Endodermal cell (in vitro differentiated cells): ENCODE measurements around the gene TRHDE. TPM values are rescaled to one million over a fixed set of nuclear protein-coding genes. Genes with fewer than 3 reads are reported as not detected.

ENCODE experiments used
- DNase-seq: peaks from one replicate; pipeline ENCODE4 v3.0.0-alpha.2; 2017
- H3K27ac ChIP-seq: 2 replicates; pipeline ENCODE4 v1.5.1; 2013; ENCODE audit warnings: mild to moderate bottlenecking, low read depth, low read length, moderate library complexity
- H3K27me3 ChIP-seq: 2 replicates; pipeline ENCODE4 v1.6.1; 2013; ENCODE audit warnings: mild to moderate bottlenecking, low read length, moderate library complexity; ENCODE audit not compliant: insufficient read depth, control insufficient read depth, poor library complexity, severe bottlenecking
- H3K36me3 ChIP-seq: 2 replicates; pipeline ENCODE4 v1.7.0; 2013; ENCODE audit warnings: mild to moderate bottlenecking, low read length, moderate library complexity; ENCODE audit not compliant: control insufficient read depth, insufficient read depth
- H3K4me1 ChIP-seq: one replicate; pipeline ENCODE4 v1.7.0; 2013; ENCODE audit warnings: low read length; ENCODE audit not compliant: control insufficient read depth, insufficient read depth
- H3K4me3 ChIP-seq: 2 replicates; pipeline ENCODE4 v1.5.1; 2013; ENCODE audit warnings: mild to moderate bottlenecking, low read length, moderate library complexity
- H3K9ac ChIP-seq: 2 replicates; pipeline ENCODE4 v1.6.1; 2013; ENCODE audit warnings: mild to moderate bottlenecking, low read length, moderate library complexity; ENCODE audit not compliant: poor library complexity, severe bottlenecking; ENCODE audit errors: extremely low read depth
- H3K9me3 ChIP-seq: 2 replicates; pipeline ENCODE4 v1.6.1; 2013; ENCODE audit warnings: mild to moderate bottlenecking, low read length, moderate library complexity; ENCODE audit not compliant: control insufficient read depth
- H3K27ac Mint-ChIP-seq: 2 replicates; pipeline ENCODE4 v1.8.0; 2020; ENCODE audit warnings: mixed read lengths
- H3K27me3 Mint-ChIP-seq: 2 replicates; pipeline ENCODE4 v1.8.0; 2021; ENCODE audit warnings: mild to moderate bottlenecking, mixed read lengths; ENCODE audit not compliant: insufficient read depth
- H3K36me3 Mint-ChIP-seq: 2 replicates; pipeline ENCODE4 v1.8.0; 2020; ENCODE audit warnings: low read depth, mixed read lengths
- H3K4me1 Mint-ChIP-seq: 2 replicates; pipeline ENCODE4 v1.8.0; 2020; ENCODE audit warnings: mixed read lengths
- H3K4me3 Mint-ChIP-seq: 2 replicates; pipeline ENCODE4 v1.8.0; 2020; ENCODE audit warnings: mild to moderate bottlenecking, moderate library complexity, mixed read lengths
- H3K9me3 Mint-ChIP-seq: 2 replicates; pipeline ENCODE4 v1.8.0; 2020; ENCODE audit warnings: mild to moderate bottlenecking, mixed read lengths
- WGBS, 2 experiments: methylation state at CpG; one replicate each; pipeline versions ENCODE4 v1.1.5 to v1.1.7; 2013; ENCODE audit warnings: missing lambda C conversion rate in 2 of 2, mixed read lengths in 1 of 2; ENCODE audit not compliant: insufficient coverage in 1 of 2, insufficient read length in 1 of 2; 5-methylcytosine and 5-hydroxymethylcytosine counted together
- total RNA-seq, 2 donors: library from RNA; stranded (reverse); fragmentation: NEBNext Ultra II Directional in 1 of 2; extraction: Animal tissue kit (Norgen Biotek cat#: 25700) in 1 of 2; gene quantifications; 2 replicates in 1 of 2; 3 replicates in 1 of 2; pipeline ENCODE4 v1.2.1, GENCODE V29; 2021
- TF ChIP-seq, protein P1 (sequence below): fragments of 200-600 bp; sonication (generic); conservative IDR thresholded peaks from 2 replicates; pipeline ENCODE4 v1.5.0; 2021; ENCODE audit warnings: antibody characterized with exemption, mild to moderate bottlenecking

Gene TRHDE
- total RNA-seq, 2 donors from 2014 or later: 0.20 to 1.2 TPM

DNA sequence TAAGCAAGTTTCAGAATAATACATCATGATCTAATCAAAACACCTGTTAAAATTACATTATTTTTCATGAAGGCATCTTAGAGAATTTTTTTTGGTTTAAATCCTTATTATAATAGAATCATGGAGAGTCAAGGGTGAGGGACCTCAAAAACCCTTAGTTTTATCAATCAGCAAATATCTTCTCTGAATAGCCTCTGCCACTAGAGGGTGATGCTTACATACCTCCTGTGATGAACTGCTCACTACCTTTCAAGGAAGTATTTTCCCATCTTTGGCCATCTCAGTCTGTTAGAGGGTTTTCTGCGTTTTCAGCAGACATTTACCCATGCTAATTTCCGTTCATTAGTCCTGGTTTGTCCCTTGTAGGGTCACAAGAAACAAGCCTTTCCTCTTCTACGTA is 200.2 kb downstream of the TRHDE start:
- Mint-ChIP-seq H3K27ac (no peak overlapping the region), H3K36me3 (no peaks in the 10 kb centered on the region)

DNA sequence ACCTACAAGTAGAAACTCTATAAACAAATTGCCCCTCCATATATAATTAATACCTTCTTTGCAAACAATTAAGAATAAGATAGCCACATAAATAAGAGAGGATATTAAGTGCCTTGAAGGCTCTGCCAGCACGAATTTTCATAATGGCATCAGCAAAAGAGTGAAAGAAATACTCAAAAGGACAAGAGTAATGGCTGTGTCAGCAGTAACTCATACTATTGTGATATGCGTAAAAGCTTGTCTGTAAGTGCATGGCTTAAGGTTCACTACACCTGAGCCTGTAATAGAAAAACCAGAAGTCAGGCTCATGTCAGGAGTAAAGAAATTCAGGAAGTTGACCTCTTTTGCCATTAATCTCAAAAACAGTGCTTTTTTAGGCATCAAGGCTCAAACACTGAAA is 204.1 kb downstream of the TRHDE start:
- Histone ChIP-seq H3K9me3 (no peaks in the 10 kb centered on the region), H3K27ac (no peak overlapping the region), H3K36me3 (no peaks in the 10 kb centered on the region), H3K27me3 (no peaks in the 10 kb centered on the region), H3K9ac (no peak overlapping the region), H3K4me1 (no peaks in the 10 kb centered on the region), H3K4me3 (no peak overlapping the region)
- no peaks in the 10 kb centered on the region for H3K27me3 Mint-ChIP-seq
- H3K4me1 Mint-ChIP-seq: peaks cover 5% of the 10 kb centered on the region
- no peaks in the 10 kb centered on the region for H3K9me3 Mint-ChIP-seq
- DNase-seq: no peak
- H3K36me3 Mint-ChIP-seq: no peaks in the 10 kb centered on the region
- TF ChIP-seq, protein P1, sequence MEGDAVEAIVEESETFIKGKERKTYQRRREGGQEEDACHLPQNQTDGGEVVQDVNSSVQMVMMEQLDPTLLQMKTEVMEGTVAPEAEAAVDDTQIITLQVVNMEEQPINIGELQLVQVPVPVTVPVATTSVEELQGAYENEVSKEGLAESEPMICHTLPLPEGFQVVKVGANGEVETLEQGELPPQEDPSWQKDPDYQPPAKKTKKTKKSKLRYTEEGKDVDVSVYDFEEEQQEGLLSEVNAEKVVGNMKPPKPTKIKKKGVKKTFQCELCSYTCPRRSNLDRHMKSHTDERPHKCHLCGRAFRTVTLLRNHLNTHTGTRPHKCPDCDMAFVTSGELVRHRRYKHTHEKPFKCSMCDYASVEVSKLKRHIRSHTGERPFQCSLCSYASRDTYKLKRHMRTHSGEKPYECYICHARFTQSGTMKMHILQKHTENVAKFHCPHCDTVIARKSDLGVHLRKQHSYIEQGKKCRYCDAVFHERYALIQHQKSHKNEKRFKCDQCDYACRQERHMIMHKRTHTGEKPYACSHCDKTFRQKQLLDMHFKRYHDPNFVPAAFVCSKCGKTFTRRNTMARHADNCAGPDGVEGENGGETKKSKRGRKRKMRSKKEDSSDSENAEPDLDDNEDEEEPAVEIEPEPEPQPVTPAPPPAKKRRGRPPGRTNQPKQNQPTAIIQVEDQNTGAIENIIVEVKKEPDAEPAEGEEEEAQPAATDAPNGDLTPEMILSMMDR: no peak
- 89 to 100% methylated on average over 2 of the region's 2 CpGs for WGBS, 2 experiments
- no peak overlapping the region for H3K4me3 Mint-ChIP-seq
- no peak overlapping the region for H3K27ac Mint-ChIP-seq

More for the DNA sequence above, 200.2 kb downstream of the TRHDE start:
- H3K27ac ChIP-seq: no peak overlapping the region
- H3K27me3 Mint-ChIP-seq: no peaks in the 10 kb centered on the region
- no peaks in the 10 kb centered on the region for H3K9me3 Mint-ChIP-seq
- no peak overlapping the region for H3K4me3 ChIP-seq
- no peaks in the 10 kb centered on the region for H3K9me3 ChIP-seq
- 84 to 92% methylated on average over 3 of the region's 3 CpGs for WGBS, 2 experiments
- no peaks in the 10 kb centered on the region for H3K36me3 ChIP-seq
- no peaks in the 10 kb centered on the region for H3K27me3 ChIP-seq
- H3K4me3 Mint-ChIP-seq: no peak overlapping the region
- DNase-seq: no peak
- H3K4me1 ChIP-seq: no peaks in the 10 kb centered on the region
- H3K4me1 Mint-ChIP-seq: peaks cover 5% of the 10 kb centered on the region
- no peak overlapping the region for H3K9ac ChIP-seq
- TF ChIP-seq, protein P1: no peak

DNA sequence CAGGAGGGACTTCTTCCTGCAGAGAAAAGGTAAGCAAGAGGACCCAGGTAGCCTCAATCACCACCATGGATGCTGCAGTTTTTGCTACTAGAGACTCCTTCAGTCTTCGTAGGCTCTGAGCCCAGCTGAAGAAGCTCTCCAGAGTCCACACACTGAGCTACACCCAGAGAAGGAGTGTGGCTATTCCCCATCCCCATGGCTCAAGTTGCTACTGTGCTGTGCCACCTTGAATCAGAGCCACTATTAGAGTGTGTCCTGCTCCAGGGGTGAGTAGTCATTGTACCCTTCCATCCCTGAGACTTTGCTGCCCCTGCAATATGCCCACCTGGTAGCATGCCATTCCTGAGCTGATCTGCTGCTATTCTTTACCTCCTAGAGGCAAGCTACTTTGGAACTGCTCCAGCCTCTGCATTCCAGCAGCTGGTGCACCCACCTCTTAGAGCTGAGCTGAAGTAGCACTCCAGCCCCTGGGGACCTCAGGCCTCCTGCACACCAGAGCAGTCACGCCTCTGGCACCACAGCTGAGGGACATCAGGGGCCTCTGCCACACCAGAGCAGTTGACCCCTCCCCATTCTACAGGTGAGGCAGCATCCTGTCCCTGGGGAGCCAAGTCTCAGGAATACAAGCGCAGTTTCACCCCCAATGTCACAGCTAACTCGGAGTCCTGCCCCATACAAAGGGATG is 213.0 kb downstream of the TRHDE start:
- Mint-ChIP-seq H3K27me3 (no peaks in the 10 kb centered on the region), H3K4me3 (no peak overlapping the region), H3K9me3 (peaks cover 8% of the 10 kb centered on the region), H3K4me1 (no peaks in the 10 kb centered on the region), H3K27ac (no peak overlapping the region), H3K36me3 (no peaks in the 10 kb centered on the region)
- TF ChIP-seq, protein P1: no peak
- 90 to 100% methylated on average over 1 to 4 of the region's 4 CpGs for WGBS, 2 experiments
- H3K9ac ChIP-seq: no peak overlapping the region
- H3K27me3 ChIP-seq: no peaks in the 10 kb centered on the region
- no peak for DNase-seq
- no peaks in the 10 kb centered on the region for H3K4me1 ChIP-seq
- H3K4me3 ChIP-seq: no peak overlapping the region
- no peak overlapping the region for H3K27ac ChIP-seq
- peaks cover 15% of the 10 kb centered on the region for H3K9me3 ChIP-seq
- H3K36me3 ChIP-seq: no peaks in the 10 kb centered on the region
